Liver (tissue), 3 donors: ENCODE measurements around the gene CRPPA.

Experiments
- GABPA ChIP-seq, 2 donors: IDR thresholded peaks in 1 of 2; conservative IDR thresholded peaks in 1 of 2; 2 replicates each; pipeline ENCODE4 v1.6.1; 2016; ENCODE audit warnings: antibody characterized with exemption in 2 of 2, mild to moderate bottlenecking in 1 of 2, moderate library complexity in 1 of 2
- TAF1 ChIP-seq: conservative IDR thresholded peaks from 2 replicates; pipeline ENCODE4 v1.6.1; 2016; ENCODE audit warnings: antibody characterized with exemption, mild to moderate bottlenecking
- YY1 ChIP-seq: IDR thresholded peaks from 2 replicates; pipeline ENCODE4 v1.6.1; 2016; ENCODE audit warnings: antibody characterized with exemption, mild to moderate bottlenecking
- TF ChIP-seq, protein P1 (sequence below): fragments of 150-350 bp; IDR thresholded peaks from 2 replicates; pipeline ENCODE4 v1.5.1; 2017; ENCODE audit warnings: improper control_type of control experiment, low read depth, low read length; ENCODE audit not compliant: missing input control
- donor health status: healthy.
- donor health status: healthy.

DNA sequence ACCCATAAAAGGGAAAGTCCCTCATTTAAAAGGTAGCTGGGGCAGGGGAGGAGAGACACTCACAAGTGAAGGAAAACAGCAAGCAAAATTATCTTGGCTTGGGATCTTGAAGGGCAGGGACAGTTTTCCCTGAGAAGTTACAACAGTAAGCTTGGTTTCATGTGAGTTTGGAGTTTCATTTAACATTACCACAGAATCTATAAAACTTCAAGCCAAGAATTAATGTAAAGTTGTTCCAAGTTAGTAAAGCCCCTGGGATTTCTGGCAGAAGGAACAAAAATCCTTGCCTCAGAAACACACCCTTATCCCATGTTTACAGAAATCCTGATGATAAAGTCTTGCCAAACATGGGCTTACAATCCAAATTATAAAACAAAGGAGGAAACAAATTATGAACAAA lies 19.2 kb downstream of the CRPPA start:
- no peak for TF ChIP-seq TAF1
- TF ChIP-seq, protein P1, sequence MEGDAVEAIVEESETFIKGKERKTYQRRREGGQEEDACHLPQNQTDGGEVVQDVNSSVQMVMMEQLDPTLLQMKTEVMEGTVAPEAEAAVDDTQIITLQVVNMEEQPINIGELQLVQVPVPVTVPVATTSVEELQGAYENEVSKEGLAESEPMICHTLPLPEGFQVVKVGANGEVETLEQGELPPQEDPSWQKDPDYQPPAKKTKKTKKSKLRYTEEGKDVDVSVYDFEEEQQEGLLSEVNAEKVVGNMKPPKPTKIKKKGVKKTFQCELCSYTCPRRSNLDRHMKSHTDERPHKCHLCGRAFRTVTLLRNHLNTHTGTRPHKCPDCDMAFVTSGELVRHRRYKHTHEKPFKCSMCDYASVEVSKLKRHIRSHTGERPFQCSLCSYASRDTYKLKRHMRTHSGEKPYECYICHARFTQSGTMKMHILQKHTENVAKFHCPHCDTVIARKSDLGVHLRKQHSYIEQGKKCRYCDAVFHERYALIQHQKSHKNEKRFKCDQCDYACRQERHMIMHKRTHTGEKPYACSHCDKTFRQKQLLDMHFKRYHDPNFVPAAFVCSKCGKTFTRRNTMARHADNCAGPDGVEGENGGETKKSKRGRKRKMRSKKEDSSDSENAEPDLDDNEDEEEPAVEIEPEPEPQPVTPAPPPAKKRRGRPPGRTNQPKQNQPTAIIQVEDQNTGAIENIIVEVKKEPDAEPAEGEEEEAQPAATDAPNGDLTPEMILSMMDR: no peak
- TF ChIP-seq GABPA (IDR thresholded peaks at IDR 0.05 in 1 of 2, conservative IDR thresholded peaks at IDR 0.05 in 1 of 2): no peak
- TF ChIP-seq YY1: no peak
